HT-29 (cell line): ENCODE data around the gene ARTN. TPM values are rescaled to one million over a fixed set of nuclear protein-coding genes. Genes with fewer than 3 reads are reported as not detected.

Experiments used
- DNase-seq: peaks from one replicate; pipeline ENCODE4 v3.0.0-alpha.2; 2015; ENCODE audit warnings: low spot score
- total RNA-seq: library from RNA; depleted of rRNA; stranded (reverse); fragments of >200 nt; shearing (Covaris generic); gene quantifications from 2 replicates; pipeline ENCODE4 v1.2.3, GENCODE V29; 2014; rRNA removed

Gene ARTN, protein sequence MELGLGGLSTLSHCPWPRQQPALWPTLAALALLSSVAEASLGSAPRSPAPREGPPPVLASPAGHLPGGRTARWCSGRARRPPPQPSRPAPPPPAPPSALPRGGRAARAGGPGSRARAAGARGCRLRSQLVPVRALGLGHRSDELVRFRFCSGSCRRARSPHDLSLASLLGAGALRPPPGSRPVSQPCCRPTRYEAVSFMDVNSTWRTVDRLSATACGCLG
- not detected in 2 replicates for total RNA-seq

DNA sequence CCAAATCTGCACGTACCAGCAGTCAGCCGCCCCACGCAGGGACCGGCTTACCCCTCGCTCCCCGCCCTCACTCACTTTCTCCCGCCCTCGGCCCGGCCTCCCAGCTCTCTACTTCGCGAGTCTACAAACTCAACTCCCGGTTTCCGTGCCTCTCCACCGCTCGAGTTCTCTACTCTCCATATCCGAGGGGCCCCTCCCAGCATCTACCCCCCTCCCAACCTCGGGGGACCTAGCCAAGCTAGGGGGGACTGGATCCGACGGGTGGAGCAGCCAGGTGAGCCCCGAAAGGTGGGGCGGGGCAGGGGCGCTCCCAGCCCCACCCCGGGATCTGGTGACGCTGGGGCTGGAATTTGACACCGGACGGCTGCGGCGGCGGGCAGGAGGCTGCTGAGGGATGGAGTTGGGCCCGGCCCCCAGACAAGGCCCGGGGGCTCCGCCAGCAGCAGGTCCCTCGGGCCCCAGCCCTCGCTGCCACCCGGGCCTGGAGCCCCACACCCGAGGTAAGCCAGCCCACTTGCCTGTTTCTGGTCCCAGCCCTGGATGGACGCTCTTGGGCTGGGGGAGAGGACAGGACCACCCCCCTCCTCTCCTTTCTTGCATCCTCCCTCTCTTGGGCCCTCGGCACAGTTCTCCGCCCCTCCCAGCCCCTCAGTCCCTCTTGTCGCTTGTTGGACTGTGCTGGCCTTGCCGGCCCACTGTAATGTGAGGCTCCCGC is at the start of gene ARTN:
TSS of gene ARTN (plus strand) at position 416 of the 715 bp plus-strand sequence. CDS start 1,856 bp downstream, outside the sequence.
- no peak for DNase-seq

DNA sequence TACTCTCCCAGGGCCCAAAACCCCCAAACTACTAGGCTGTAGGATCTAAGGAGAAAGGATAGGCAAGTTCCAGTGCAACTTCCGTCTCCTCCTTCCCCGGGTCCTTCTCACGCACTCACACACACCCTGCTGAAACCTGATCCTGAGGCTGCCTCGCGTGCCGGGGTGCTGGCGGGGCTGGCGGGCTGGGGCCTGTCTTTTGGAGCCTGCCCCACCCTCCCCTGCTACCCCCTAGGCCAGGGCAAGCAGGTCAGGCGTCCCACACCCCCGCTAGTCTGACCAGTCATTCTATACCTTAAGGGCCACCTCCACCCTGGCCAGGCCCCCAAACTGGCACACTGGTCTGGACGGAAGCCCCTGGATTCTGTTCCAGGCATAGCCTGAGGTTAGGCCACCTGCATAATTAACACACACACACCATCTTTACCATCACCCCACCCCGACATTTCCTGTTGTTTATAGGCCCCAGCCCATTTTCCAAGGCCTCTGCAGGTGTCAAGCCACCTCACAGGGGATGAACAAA is 48.3 kb upstream of the ARTN start:
- no peak for DNase-seq

DNA sequence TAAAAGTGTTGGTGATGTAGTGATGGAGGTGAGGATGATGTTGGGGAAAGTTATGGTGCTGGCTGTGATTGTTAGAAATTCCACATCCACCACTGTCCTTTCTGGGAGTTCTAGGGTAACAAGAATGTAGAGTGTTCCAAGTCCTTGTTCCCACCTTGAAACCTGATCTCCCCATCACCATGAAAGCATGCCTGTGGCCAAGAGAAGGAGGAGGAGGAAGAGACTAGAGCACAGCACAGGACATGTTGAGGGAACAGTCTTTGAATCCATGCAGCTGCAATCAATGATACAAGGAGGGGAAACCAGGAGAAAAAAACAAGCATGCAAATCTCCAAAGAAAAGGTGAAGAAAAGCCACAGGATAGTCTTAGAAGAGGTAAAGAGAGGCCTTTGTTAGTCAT is 45.9 kb upstream of the ARTN start:
- DNase-seq = no peak

DNA sequence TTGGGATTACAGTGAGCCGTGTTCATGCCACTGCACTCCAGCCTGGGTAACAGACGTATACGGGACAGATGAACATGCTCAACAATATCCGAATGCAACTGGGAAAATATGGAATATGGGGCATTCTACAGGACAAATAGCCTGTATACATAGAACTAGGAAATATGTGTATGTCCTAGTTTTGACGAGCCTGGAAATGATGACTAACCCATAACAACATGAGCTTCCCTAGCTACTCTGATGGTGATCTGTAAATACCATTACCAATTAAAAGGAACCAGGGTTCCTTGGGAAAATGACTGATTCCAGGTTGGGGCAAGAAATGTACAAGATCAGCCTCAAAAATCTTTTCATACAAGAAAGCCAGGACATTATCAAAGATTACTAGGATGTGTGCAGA is 42.8 kb upstream of the ARTN start:
- no peak for DNase-seq

DNA sequence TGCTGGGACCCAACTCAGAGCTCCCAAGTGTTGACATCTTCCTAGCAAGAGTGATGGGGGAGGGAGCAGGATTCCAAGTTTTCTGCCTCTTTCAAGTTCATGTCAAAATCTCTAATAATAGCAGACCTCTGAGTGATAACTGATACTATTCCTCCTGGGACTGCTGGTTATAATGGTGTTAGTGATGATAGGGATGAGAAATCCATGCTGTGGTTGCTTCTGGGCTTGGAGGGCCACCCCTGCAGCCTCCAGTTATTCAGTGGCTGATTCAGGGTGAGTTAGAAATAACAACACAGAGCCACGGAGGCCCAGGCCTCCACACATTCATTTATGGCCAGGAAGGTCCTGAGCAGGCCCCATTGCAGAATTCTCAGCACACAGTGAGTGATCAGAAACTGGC is 40.6 kb upstream of the ARTN start:
- DNase-seq = no peak

DNA sequence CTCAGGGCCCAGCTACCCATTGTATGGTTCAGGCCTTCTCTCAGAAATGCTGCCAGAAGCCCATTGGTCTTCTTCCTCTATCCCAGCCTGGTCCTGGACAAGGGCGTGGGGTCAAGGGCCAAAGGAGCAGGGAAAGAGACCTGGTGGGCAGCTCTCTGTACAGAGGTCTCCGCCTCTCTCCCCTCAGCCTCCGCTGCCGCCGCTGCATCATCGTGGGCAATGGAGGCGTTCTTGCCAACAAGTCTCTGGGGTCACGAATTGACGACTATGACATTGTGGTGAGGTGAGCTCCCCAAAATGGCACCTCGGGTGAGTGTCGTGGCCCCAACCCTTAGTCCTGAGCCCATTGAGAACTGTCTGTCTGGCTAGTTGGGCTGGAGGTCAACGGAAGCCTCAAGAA is 34.6 kb upstream of the ARTN start:
- DNase-seq = no peak

DNA sequence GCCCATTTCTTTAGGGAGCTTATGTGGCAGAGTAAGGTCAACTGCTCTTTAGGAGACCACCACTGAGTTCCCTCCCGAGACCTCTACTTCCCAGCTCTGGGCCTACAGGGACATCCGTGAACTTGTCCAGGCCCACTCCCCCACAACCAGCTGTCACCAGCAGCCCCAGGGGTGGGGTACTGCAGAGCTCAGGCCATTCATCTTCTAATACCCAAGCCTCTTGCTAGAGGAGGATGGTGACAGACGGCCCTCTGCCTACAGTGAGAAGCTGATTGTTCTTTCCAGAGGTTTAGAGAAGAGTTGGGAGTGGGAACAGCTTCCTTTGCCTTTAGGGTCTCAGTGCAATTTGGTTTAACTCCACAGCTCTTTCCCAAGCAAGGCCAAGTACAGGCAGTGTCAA is 33.2 kb upstream of the ARTN start:
- DNase-seq = no peak

DNA sequence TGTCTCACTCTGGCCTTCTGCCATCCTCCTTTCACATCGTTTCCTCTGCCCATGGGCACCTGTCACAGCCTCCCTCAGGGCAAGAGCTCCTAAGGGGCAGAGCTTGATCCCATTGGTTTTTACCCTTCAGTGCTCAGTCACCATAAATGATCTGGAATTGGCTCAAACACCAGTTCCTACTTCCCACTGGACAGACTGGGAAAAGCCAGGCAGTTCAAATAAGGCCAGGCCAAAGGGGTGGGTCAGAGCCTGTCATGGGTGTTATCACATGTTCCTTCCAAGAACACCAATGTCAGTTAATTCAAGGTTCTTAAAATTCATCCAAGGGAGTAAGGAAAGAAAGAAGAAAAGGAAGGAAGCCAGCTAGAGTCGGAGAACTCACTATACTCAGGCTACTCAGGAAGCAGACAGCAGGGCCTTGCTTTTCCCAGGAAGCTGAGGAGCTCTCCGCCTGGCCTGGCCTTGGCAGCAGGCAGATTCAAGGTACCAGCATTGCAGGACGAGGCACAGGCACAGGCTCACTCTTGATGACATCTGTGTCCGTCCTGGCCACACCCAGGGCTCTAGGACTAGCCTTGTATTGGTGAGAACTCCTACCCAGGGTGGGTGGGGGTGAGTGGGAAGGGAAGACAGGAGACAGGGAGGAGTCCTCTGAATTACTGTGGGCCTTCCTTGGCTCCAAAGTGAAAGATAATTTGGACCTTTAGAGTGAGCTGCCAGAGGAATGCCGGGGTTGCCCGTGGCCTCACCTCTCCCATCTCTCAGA is 32.2 kb upstream of the ARTN start:
- DNase-seq = no peak

DNA sequence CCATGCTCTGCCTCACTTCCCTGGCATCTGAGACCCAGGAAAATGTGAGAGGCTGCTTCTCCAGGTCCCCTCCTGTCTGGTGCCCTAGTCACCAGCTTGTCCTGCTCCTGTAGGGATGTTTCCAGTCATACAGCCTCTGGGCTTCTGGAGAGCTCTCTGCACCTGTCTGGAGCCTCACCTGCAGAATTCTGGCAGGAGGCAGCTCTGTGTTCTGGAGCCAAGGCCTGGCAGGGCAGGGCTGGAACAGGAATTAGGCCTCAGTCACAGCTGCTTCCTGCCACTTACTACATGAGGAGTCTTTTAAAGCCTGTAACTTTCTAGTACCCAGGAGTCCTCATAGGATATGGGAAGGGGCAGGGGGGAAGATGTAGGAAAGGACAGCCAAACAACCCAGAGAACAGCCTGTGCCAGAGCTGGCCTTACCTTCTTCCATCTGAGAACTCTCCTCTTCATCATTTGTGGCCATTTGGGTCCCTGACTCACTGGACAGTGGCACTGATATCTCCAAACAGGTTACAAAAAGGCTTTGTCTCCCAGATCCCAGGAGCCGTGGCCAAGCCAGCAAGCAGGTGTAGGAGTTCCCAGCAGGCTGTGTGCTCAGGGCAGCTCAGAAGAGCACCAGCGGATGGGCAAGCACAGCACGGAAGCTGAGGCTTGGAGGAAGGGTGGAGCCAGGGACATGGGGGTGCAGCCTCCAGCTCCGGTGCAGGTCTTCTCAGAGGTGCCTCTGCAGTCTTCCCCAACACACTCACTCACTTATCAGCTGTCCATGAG is 31.4 kb upstream of the ARTN start:
- no peak for DNase-seq

DNA sequence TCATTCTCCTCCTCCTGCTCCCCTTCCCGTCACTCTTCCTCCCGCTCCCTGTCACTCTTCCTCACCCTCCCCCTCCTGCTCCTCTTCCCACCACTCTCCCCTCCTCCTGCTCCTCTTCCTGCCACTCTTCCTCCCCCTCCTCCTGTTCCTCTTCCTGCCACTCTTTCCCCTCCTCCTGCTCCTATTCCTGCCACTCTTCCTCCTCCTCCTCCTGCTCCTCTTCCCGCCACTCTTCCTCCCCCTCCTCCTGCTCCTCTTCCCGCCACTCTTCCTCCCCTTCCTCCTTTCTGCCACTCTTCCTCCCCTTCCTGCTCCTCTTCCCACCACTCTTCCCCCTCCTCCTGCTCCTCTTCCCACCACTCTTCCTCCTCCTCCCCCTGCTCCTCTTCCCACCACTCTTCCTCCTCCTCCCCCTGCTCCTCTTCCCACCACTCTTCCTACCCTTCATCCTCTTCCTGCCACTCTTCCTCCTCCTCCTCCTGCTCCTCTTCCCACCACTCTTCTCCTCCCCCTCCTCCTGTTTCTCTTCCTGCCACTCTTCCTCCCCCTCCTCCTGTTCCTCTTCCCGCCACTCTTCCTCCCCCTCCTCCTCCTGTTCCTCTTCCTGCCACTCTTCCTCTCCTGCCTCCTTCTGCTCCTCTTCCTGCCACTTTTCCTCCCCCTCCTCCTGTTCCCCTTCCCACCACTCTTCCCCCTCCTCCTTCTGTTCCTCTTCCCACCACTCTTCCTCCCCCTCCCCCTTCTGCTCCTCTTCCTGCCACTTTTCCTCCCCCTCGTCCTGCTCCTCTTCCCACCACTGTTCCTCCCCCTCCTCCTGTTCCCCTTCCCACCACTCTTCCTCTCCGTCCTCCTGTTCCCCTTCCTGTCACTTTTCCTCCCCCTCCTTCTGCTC is 28.7 kb upstream of the ARTN start:
- DNase-seq = no peak

DNA sequence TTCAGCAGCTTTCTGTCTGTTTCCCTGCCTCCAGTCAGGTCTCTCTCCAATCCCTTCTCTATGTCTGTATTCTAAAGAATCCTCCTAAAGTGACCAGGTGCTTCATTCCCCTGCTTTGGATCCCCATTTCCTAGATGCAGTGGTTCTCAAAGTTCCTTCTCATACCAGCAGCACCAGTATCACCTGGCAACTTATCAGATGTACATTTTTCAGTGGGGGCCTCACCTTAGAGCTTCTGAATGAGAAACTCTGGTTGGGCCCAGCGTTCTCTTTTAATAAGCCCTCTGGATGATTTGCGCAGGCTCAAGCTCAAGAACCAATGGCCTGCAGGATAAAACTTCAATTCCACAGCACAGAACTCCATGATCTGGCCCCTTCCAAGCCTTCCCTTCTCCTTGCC is 25.4 kb upstream of the ARTN start:
- no peak for DNase-seq

DNA sequence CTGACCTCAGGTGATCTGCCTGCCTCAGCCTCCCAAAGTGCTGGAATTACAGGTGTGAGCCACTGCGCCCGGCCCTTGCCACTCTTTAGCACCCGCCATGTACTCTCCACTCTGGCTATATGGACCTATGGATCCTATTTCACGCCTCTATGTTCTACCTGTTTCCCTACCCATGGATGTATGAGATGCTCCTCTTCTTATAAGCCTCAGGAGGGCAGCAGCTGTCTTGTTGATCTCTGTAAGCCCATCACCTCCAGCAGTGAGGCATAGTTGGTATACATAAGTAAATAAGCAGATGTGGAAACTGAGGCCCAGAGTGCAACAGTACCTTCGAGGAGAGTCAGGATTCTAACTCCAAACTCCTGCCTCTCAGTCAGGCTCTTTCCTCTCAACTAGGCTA is 24.7 kb upstream of the ARTN start:
- DNase-seq = no peak

DNA sequence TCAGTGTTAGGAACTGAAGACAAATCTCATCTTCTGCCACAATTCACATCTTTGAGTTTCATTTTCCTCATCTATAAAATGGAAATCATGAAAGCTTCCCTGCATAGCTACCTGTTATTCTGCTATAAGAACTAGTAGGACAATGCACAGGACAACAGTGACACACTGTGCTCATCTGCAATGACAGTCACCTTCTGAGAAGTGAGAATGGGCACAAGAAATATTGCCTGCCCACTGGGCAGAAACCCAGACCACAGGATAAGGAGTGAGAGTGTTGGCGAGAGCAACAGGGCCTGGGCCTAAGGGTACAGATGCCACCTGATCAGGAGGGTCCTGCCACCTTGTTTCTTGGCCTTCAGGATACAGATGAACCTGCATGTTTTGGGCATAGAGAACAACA is 23.3 kb upstream of the ARTN start:
- no peak for DNase-seq

DNA sequence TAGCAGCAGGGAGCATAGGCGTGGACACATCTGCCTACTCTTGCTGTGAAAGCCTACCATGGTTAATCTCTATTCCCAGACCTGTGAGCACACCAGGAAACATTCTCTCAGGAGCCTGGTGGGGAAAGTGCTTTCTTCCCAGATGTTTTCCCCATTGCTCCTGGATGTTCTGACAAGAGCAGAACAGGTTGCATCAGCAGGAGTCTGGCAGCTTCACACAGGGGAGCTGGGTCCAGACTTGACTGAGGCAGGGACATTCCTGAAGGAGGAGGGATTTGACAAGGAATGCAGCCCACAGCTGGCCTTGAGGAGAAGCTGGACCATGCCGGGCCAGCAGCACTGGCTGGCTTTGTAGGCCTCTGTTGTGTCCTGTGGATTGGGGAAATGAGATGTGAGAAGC is 21.0 kb upstream of the ARTN start:
- no peak for DNase-seq

DNA sequence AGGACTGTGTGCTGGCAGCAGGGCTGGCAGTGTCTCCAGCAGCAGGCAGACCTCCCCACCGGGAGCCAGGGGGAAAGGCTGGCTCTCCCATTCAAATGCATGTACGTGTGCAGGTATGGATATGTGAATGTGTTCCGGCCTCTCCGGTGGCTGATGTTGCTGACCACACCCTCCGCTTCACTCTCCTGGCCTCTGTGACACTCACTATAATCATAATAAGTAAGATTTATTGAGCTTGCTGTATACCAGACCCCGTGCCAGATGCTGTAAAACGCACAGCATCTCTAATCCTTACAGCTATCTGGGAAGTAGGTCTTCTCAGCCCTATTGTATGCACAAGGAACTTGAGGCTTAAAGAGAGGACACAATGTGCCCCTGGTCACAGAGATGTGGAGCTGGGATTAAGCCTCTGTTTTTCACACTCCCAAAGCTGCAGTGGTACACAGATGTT is 20.5 kb upstream of the ARTN start:
- no peak for DNase-seq

DNA sequence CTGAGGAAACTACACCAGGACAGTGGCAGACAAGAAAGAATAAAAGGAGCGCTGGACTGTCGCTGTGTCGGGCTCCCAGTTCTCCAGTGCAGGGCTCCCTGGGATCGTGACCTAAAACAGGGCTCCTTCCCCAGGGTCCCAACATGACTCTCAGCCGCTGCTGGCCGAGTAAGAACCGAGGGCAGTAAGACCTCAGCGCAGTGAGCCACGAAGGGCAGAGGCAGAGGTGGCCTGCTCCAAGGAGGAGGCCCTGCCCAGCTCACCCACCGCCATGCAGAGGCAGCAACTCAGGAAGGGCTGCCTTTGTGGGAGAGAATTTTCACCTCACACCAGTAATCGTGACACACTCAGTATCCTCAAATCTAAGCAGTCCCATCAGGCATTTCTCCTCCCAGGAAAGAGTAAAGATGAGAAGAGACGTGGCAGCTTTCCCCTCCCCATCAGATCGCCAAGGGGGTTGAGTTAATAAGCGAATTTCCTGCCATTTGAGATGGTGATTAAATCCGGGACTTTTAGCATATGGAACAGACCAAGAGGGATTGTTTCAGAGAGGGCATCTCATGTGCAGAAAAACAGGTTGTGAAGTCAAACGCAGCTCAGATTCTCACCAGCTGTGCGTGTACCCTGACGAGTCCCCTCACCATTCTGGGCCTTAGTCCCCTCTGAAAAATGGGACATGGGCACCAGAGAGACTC is 19.8 kb upstream of the ARTN start:
- DNase-seq = no peak

DNA sequence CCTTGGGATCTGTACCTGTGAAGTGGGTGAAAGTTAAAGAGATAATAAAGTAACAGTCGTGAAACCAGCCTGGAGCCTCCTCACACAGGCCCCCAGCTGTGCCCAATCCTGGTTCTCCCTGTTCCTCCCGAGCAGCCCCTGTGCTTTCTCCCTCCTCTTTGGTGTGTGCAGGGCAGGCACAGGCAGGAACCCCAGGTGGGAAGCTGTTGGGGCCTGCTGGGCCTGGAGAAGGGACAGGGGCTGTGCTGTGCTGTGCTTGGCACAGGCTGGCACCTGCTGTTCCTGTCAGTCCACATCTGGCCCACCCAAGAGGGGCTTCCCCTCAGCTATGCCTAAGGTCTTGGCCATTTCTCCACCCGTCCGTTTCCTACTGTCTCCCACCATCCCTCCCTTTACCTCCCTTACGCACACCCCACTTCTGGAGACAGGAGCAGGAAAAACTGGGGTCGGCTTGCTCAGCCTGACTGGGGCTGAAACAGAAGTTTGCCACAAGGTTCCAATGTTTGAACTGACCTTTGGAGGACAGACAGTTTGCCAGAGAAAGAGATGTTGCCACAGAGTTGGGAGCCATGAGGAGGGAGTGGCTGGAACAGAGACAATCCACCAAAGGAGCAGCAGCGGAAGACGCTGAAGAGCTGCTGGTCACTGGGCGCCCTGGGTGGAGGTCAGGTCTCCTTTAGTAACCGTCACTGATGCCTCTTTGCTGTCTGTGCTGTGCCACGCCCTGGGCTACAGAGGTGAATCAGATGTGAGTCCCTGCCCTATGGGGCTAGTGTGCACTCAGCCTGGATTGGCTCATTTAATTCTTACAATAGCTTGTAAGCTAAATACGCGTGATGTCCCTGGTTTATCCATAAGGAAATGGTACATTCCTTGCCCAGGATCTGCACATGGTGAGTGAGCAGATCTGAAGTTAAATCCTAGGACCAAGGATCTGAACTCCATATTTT is 18.8 kb upstream of the ARTN start:
- no peak for DNase-seq

DNA sequence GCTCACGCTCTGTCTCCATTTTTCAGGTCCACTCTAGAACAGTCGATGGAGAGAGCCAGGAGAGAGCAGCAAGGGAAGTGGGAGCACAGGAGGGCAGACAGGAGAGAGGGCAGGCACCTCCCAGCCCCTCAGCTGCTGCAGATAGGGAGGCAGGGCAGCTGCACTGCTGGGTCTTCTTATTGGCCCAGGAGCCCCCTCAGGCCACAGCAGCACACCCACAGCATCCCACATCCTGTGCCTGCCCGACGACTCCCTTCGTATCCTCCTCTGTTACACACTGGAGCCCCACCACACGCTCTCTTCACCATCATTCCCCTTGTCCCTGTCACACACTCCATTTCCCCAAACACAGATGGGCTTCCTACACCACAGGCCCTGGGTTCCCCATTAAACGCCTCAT is 13.7 kb upstream of the ARTN start:
- DNase-seq = no peak

DNA sequence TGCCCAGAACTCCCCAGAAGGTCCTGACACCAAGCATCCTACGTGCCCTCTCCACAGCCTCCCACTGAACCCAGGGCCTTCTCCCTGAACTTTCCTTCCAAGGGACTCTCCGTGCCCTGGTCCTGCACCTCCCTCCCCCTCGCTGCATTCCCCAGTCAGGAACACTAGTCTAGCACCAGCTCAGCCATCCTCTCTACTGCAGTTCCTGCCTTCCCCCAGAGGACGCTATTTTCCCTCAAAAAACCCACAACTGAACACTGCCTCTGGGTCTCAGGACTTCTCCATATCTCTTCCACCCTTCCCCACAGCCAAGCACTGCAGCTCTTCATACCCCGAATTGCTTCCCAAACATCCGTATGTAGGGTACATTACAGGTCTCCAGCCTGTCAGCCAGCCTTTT is 12.6 kb upstream of the ARTN start:
- DNase-seq = no peak
